A673 (cell line): ENCODE data around the gene MVD. TPM values are rescaled to one million over a fixed set of nuclear protein-coding genes. Genes with fewer than 3 reads are reported as not detected.

Experiments
- BruUV-seq: library from RNA; stranded (reverse); fragments of 400-500 nt; replicated peaks from 2 replicates; lab custom pipeline; 2021; lab: Mats Ljungman, UMichigan
- CTCF ChIA-PET: fragments of 300-600 bp; sonication (Branson Sonifier 250); formaldehyde crosslinking; loops from one replicate; lab custom pipeline; 2022; ENCODE audit warnings: antibody characterized with exemption; lab: Charles Lee
- POLR2A ChIA-PET: fragments of 300-600 bp; sonication (Branson Sonifier 250); formaldehyde crosslinking; loops from one replicate; lab custom pipeline; 2022; ENCODE audit warnings: antibody characterized with exemption; ENCODE audit not compliant: low non-redundant PET; lab: Charles Lee
- DNase-seq: peaks from one replicate; pipeline ENCODE4 v3.0.0-alpha.2; 2015; ENCODE audit warnings: low spot score
- H3K27ac ChIP-seq: fragments of 200-600 bp; sonication (generic); 2 replicates; pipeline ENCODE4 v1.5.1; 2016; ENCODE audit warnings: mixed run types, low read depth, mild to moderate bottlenecking, mixed read lengths, antibody characterized with exemption, low read length; ENCODE audit not compliant: poor library complexity, severe bottlenecking
- H3K27me3 ChIP-seq: fragments of 200-600 bp; sonication (generic); replicated peaks from 2 replicates; pipeline ENCODE4 v1.6.1; 2017; ENCODE audit warnings: mixed run types, low read depth, mild to moderate bottlenecking, mixed read lengths, antibody characterized with exemption, low read length; ENCODE audit not compliant: insufficient read depth, poor library complexity
- H3K36me3 ChIP-seq: fragments of 200-600 bp; sonication (generic); 2 replicates; pipeline ENCODE4 v1.6.1; 2016; ENCODE audit warnings: mixed run types, mild to moderate bottlenecking, mixed read lengths, antibody characterized with exemption, low read length; ENCODE audit not compliant: insufficient read depth, poor library complexity, severe bottlenecking
- H3K4me1 ChIP-seq: fragments of 200-600 bp; sonication (generic); 2 replicates; pipeline ENCODE4 v1.6.1; 2017; ENCODE audit warnings: mixed run types, mild to moderate bottlenecking, mixed read lengths, antibody characterized with exemption, low read length; ENCODE audit not compliant: insufficient read depth, poor library complexity, severe bottlenecking
- H3K4me3 ChIP-seq: fragments of 200-600 bp; sonication (generic); 2 replicates; pipeline ENCODE4 v1.5.1; 2016; ENCODE audit warnings: low read depth, mixed run types, mild to moderate bottlenecking, mixed read lengths, low read length; ENCODE audit not compliant: poor library complexity, severe bottlenecking
- H3K9me3 ChIP-seq: fragments of 200-600 bp; sonication (generic); 2 replicates; pipeline ENCODE4 v1.6.1; 2016; ENCODE audit warnings: mixed run types, low read depth, mild to moderate bottlenecking, mixed read lengths, antibody characterized with exemption, low read length; ENCODE audit not compliant: poor library complexity, severe bottlenecking
- CTCF ChIP-seq: fragments of 300-800, 200-600 bp; sonication (generic); conservative IDR thresholded peaks from 2 replicates; pipeline ENCODE4 v1.5.1; 2017; ENCODE audit warnings: low read depth, mild to moderate bottlenecking, antibody characterized with exemption, low read length, moderate library complexity, mixed read lengths
- EZH2 ChIP-seq: fragments of 200-600 bp; sonication (generic); IDR thresholded peaks from 2 replicates; pipeline ENCODE4 v1.6.1; 2017; ENCODE audit warnings: borderline replicate concordance, low read depth, mild to moderate bottlenecking, mixed read lengths, antibody characterized with exemption, low read length; ENCODE audit not compliant: poor library complexity, severe bottlenecking
- intact Hi-C: fragments of 100-400 bp; cut with micrococcal nuclease; formaldehyde crosslinking; loops from one replicate; pipeline ENCODE4 v1.10.0; 2022; ENCODE audit not compliant: unreplicated experiment
- total RNA-seq: library from RNA; stranded (reverse); gene quantifications from 2 replicates; pipeline ENCODE4 v1.2.3, GENCODE V29; 2021

Gene MVD
- total RNA-seq, 1 experiment from 2014 or later, result 131 TPM

- ChIA-PET CTCF (no interaction called here), POLR2A (no interaction called here)
- H3K9me3 ChIP-seq, result no peaks in the 10 kb centered on the region
- H3K4me3 ChIP-seq, result no peak overlapping the region
- peaks cover 17% of the 10 kb centered on the region for H3K4me1 ChIP-seq
- no peak overlapping the region for H3K27ac ChIP-seq
- TF ChIP-seq CTCF, result no peak
- no peak for TF ChIP-seq EZH2
- BruUV-seq, result no TSS peak
- peaks cover 1% of the 10 kb centered on the region for H3K36me3 ChIP-seq
- H3K27me3 ChIP-seq, result no peaks in the 10 kb centered on the region
- intact Hi-C loops, result no loop called here
- no peak for DNase-seq
These were observed 15.5 kb downstream of the MVD start for GRCh38 chr16:88647178-88648070.

- TF ChIP-seq CTCF (no peak), EZH2 (no peak)
- no TSS peak for BruUV-seq
- ChIA-PET CTCF (no interaction called here), POLR2A (no interaction called here)
- Histone ChIP-seq H3K9me3 (no peaks in the 10 kb centered on the region), H3K27ac (no peak overlapping the region), H3K36me3 (no peaks in the 10 kb centered on the region), H3K4me1 (peaks cover 14% of the 10 kb centered on the region), H3K4me3 (no peak overlapping the region), H3K27me3 (no peaks in the 10 kb centered on the region)
- no peak for DNase-seq
- intact Hi-C loops, result no loop called here
These were observed 16.4 kb downstream of the MVD start for GRCh38 chr16:88646345-88647034.

- ChIA-PET POLR2A (no interaction called here), CTCF (no interaction called here)
- Histone ChIP-seq H3K27ac (no peak overlapping the region), H3K9me3 (no peaks in the 10 kb centered on the region), H3K27me3 (no peaks in the 10 kb centered on the region), H3K4me3 (no peak overlapping the region), H3K36me3 (no peaks in the 10 kb centered on the region), H3K4me1 (peaks cover 9% of the 10 kb centered on the region)
- no TSS peak for BruUV-seq
- intact Hi-C loops, result no loop called here
- DNase-seq, result no peak
- TF ChIP-seq EZH2 (no peak), CTCF (no peak)
These were observed 16.9 kb downstream of the MVD start for GRCh38 chr16:88645941-88646340.
